Amniotic epithelial cell (primary cell): Measurements from ENCODE around the gene MYO1D.
"Not testable (repeated sequence)": the region's sequence is repeated elsewhere in the genome, so short reads cannot be mapped to it uniquely, and the experiment has no call there.

ENCODE experiments used
- DNase-seq: peaks from one replicate; pipeline ENCODE4 v3.0.0-alpha.2; 2010; ENCODE audit warnings: low read depth

Gene MYO1D

GRCh38 chr17:32731556-32732295 lies 145.2 kb downstream of the MYO1D start:
- DNase-seq = no peak

GRCh38 chr17:32727681-32728080 lies 149.2 kb downstream of the MYO1D start:
- DNase-seq = no peak

GRCh38 chr17:32725697-32726096 lies 151.2 kb downstream of the MYO1D start:
- no peak for DNase-seq

GRCh38 chr17:32723310-32723955 lies 153.5 kb downstream of the MYO1D start:
- peak; percentile 37 for DNase-seq

GRCh38 chr17:32722733-32723132 lies 154.2 kb downstream of the MYO1D start:
- no peak for DNase-seq

- DNase-seq = no peak
These were observed 156.3 kb downstream of the MYO1D start for GRCh38 chr17:32720671-32721070.

GRCh38 chr17:32719689-32720088 lies 157.2 kb downstream of the MYO1D start:
- DNase-seq = no peak

- not testable (repeated sequence) for DNase-seq
These were observed 162.0 kb downstream of the MYO1D start for GRCh38 chr17:32714922-32715321.

- DNase-seq = not testable (repeated sequence)
These were observed 162.7 kb downstream of the MYO1D start for GRCh38 chr17:32714206-32714605.

GRCh38 chr17:32713081-32713480 lies 163.8 kb downstream of the MYO1D start:
- no peak for DNase-seq

- no peak for DNase-seq
These were observed 167.4 kb downstream of the MYO1D start for GRCh38 chr17:32709562-32709961.

GRCh38 chr17:32701871-32702270 lies 175.1 kb downstream of the MYO1D start:
- DNase-seq = peak; percentile 54

- no peak for DNase-seq
These were observed 177.7 kb downstream of the MYO1D start for GRCh38 chr17:32699247-32699646.

- DNase-seq = no peak
These were observed 178.9 kb downstream of the MYO1D start for GRCh38 chr17:32697728-32698625.

- no peak for DNase-seq
These were observed 180.5 kb downstream of the MYO1D start for GRCh38 chr17:32696426-32696825.

- no peak for DNase-seq
These were observed 181.1 kb downstream of the MYO1D start for GRCh38 chr17:32695864-32696263.

GRCh38 chr17:32693194-32693897 lies 183.6 kb downstream of the MYO1D start:
- DNase-seq = no peak

GRCh38 chr17:32692179-32692578 lies 184.7 kb downstream of the MYO1D start:
- DNase-seq = no peak

- no peak for DNase-seq
These were observed 187.6 kb downstream of the MYO1D start for GRCh38 chr17:32689348-32689747.

- DNase-seq = no peak
These were observed 188.7 kb downstream of the MYO1D start for GRCh38 chr17:32688221-32688620.

GRCh38 chr17:32684087-32684958 lies 192.6 kb downstream of the MYO1D start:
- DNase-seq = no peak
